Upper lobe of left lung (tissue), 6 donors: ENCODE data around the gene FAM209A. TPM values are rescaled to one million over a fixed set of nuclear protein-coding genes. Genes with fewer than 3 reads are reported as not detected.
"Not testable (repeated sequence)": the region's sequence is repeated elsewhere in the genome, so short reads cannot be mapped to it uniquely, and the experiment has no call there.

ENCODE experiments used
- ATAC-seq, 2 donors: fragments of 200-7000 bp; cut with Tn5 transposase; one replicate each; pipeline ENCODE4 v1.9.1; 2022; ENCODE audit warnings: mild to moderate bottlenecking in 2 of 2, moderate library complexity in 2 of 2; ENCODE audit not compliant: low FRiP score in 2 of 2
- DNase-seq, 2 donors: peaks; one replicate each; pipeline ENCODE4 v3.0.0-alpha.2; 2019 to 2020
- H3K27ac ChIP-seq, 4 donors: fragments of 200-600 bp; sonication (generic); one replicate each; pipeline ENCODE4 v1.5.1; 2016 to 2019
- H3K27me3 ChIP-seq, 4 donors: fragments of 200-600 bp; sonication (generic); one replicate each; pipeline ENCODE4 v1.5.1; 2017 to 2019
- H3K36me3 ChIP-seq, 4 donors: fragments of 200-600 bp; sonication (generic); one replicate each; pipeline ENCODE4 v1.5.1; 2016 to 2019
- H3K4me1 ChIP-seq, 4 donors: fragments of 200-600 bp; sonication (generic); one replicate each; pipeline ENCODE4 v1.5.1; 2018 to 2019
- H3K4me3 ChIP-seq, 4 donors: fragments of 200-600 bp; sonication (generic); one replicate each; pipeline ENCODE4 v1.5.1; 2017 to 2019; ENCODE audit warnings: mild to moderate bottlenecking in 2 of 4, moderate library complexity in 1 of 4
- H3K9me3 ChIP-seq, 4 donors: fragments of 200-600 bp; sonication (generic); one replicate each; pipeline ENCODE4 v1.5.1; 2018 to 2019
- EP300 ChIP-seq, 4 donors: sonication (generic); formaldehyde crosslinking; IDR thresholded peaks; one replicate each; pipeline ENCODE4 v1.5.1; 2017; ENCODE audit warnings: antibody characterized with exemption in 4 of 4, control low read depth in 2 of 4
- POLR2A ChIP-seq, 4 donors: fragments of 450-650 bp; IDR thresholded peaks; one replicate each; pipeline ENCODE4 v1.5.1; 2016 to 2017; ENCODE audit warnings: antibody characterized with exemption in 4 of 4, mild to moderate bottlenecking in 2 of 4
- POLR2AphosphoS5 ChIP-seq, 2 donors: sonication (generic); formaldehyde crosslinking; IDR thresholded peaks; one replicate each; pipeline ENCODE4 v1.5.1; 2017; ENCODE audit warnings: antibody characterized with exemption in 2 of 2
- WGBS, 2 donors: methylation state at CpG; one replicate each; pipeline ENCODE4 v1.1.5; 2017 to 2018; 5-methylcytosine and 5-hydroxymethylcytosine counted together
- total RNA-seq, 6 donors: library from RNA; depleted of rRNA in 4 of 6; stranded (reverse); fragments of >200 nt in 4 of 6; gene quantifications; one replicate each; pipeline versions ENCODE4 v1.1.0 to v1.2.1, GENCODE V29; 2016 to 2021
- TF ChIP-seq, protein P1 (sequence below), 6 experiments: fragments of 450-650 bp in 4 of 6; fragments of 200-600 bp in 2 of 6; sonication (generic) in 2 of 6; IDR thresholded peaks; one replicate each; pipeline ENCODE4 v1.5.1; 2016 to 2019; ENCODE audit warnings: antibody characterized with exemption in 6 of 6
- donor health status: DM: no; HTN: no; CAD: no; lungs with moderate emphysema.
- donor health status: DM: no; HTN: yes; CAD: no; lungs with severe emphysema.

The FAM209A gene, protein sequence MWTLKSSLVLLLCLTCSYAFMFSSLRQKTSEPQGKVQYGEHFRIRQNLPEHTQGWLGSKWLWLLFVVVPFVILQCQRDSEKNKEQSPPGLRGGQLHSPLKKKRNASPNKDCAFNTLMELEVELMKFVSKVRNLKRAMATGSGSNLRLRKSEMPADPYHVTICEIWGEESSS
- total RNA-seq, result 1 to 10 TPM in 2 of 6 donors, under 1 TPM in 2, not detected in 2; 0.47 to 5.2 (median 1.1) TPM

DNA sequence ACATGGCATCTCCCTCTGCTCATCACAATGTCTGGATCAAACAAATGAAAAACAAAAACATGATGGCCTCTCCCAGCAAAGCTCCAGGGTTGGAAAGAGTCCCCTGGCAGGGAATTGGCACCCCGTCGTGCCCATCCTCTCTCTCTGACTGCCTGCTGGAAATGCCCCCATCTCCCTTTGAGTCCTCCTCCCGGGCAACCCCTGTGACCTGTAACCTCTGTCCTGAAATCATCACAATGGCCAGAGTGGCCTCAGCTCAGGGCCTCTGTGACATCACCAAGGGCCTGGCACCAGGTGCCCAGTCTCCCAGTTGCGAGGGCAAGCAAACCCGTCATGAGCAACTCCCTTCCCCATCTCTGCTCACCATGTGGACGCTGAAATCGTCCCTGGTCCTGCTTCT is at the start of gene FAM209A:
Gene FAM209A (plus strand): TSS at position 301 of the 400 bp plus-strand sequence. CDS start 65 bp downstream, at position 366.
- H3K4me3 ChIP-seq, H3K4me1 ChIP-seq, DNase-seq, H3K27me3 ChIP-seq, H3K27ac ChIP-seq: not testable (repeated sequence)
- peak in 1 of 2 donors; percentile 6 for ATAC-seq
- peaks cover 7 to 18% (median 17%) of the 10 kb centered on the region in 4 donors for H3K9me3 ChIP-seq
- 83 to 84% methylated on average over 5 to 7 of the region's 7 CpGs for WGBS, 2 donors
- peaks cover 4 to 17% (median 13%) of the 10 kb centered on the region in 4 donors for H3K36me3 ChIP-seq

DNA sequence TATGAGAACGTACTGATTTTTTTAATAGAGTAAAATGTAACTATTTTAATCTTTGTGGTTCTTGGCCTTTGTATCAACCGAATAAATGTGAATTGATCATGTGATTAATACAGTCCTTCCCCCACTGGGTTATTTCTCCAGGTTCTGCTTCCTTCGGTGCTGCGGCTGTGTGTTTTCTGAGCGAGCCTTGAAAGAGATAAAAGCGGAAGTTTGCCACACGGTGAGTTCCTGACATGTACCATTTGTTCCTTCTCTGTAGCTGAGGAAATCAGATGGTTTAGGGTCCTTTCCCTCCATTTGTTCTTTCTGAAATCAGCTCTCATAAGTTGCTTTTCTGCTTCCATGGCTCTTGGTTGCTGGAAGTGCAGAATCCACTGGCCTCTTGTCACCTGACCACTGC is 40.6 kb upstream of the FAM209A start:
- H3K36me3 ChIP-seq, result peaks cover 13 to 96% (median 58%) of the 10 kb centered on the region in 4 donors
- peak in 1 of 2 donors; percentile 44 for DNase-seq

DNA sequence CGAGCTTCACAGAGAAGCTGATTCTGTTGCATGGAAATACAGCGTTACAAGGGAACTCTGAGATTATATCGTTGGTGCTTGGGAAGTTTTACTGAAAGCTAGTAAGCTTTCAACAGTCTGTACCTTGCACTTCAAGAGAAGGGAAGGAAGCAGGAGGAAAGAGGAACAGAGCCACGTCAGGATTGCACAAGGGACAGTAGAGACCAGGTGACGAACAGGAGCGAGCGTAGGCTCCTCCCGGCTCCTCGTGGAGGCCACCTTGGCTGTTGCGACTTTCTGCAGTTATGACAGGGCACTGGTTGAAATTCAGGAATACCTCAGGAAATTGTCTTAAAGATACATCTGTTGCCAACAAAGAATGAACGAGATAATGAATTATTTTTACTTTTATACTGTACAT is 37.3 kb upstream of the FAM209A start:
- peak in 1 of 2 donors; percentile 60 for DNase-seq
- no peaks in the 10 kb centered on the region for H3K4me1 ChIP-seq

More for the DNA sequence above, 40.6 kb upstream of the FAM209A start:
- TF ChIP-seq POLR2A (IDR thresholded peaks at IDR 0.05) (no peak), EP300 (IDR thresholded peaks at IDR 0.05) (no peak), POLR2AphosphoS5 (IDR thresholded peaks at IDR 0.05) (no peak)
- TF ChIP-seq, protein P1, sequence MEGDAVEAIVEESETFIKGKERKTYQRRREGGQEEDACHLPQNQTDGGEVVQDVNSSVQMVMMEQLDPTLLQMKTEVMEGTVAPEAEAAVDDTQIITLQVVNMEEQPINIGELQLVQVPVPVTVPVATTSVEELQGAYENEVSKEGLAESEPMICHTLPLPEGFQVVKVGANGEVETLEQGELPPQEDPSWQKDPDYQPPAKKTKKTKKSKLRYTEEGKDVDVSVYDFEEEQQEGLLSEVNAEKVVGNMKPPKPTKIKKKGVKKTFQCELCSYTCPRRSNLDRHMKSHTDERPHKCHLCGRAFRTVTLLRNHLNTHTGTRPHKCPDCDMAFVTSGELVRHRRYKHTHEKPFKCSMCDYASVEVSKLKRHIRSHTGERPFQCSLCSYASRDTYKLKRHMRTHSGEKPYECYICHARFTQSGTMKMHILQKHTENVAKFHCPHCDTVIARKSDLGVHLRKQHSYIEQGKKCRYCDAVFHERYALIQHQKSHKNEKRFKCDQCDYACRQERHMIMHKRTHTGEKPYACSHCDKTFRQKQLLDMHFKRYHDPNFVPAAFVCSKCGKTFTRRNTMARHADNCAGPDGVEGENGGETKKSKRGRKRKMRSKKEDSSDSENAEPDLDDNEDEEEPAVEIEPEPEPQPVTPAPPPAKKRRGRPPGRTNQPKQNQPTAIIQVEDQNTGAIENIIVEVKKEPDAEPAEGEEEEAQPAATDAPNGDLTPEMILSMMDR (IDR thresholded peaks at IDR 0.05), result no peak
- Histone ChIP-seq H3K9me3 (no peaks in the 10 kb centered on the region), H3K4me1 (no peaks in the 10 kb centered on the region), H3K4me3 (no peak overlapping the region), H3K27ac (peak overlapping the region; percentile 46 to 68 (median 60)), H3K27me3 (no peaks in the 10 kb centered on the region)
- no peak for ATAC-seq
- 58 to 76% methylated on average over 7 of the region's 7 CpGs for WGBS, 2 donors

DNA sequence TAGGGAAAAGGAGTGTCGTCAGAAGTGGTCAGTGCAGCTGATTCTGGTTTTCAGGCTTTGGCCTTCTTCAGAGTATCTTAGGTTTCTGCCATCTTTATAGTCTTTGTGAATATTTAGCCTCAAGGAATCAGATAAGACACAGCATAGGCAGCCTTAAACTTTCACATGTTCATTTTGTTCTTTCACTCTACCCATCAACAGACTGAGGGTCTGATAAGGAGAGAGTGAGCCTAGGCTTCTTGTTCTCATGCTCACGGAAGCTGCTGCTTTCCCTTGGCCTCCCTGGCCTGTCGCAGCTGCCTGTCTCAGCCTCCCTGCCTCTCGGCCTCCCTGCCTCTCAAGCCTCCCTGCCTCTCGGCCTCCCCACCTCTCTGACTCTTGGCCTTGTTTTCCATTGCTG is 36.0 kb upstream of the FAM209A start:
- Histone ChIP-seq H3K27ac (no peak overlapping the region), H3K4me1 (no peaks in the 10 kb centered on the region), H3K9me3 (no peaks in the 10 kb centered on the region), H3K36me3 (peaks cover 0 to 91% (median 60%) of the 10 kb centered on the region in 4 donors), H3K27me3 (no peaks in the 10 kb centered on the region), H3K4me3 (no peak overlapping the region)
- TF ChIP-seq EP300 (IDR thresholded peaks at IDR 0.05) (no peak), POLR2A (IDR thresholded peaks at IDR 0.05) (no peak), POLR2AphosphoS5 (IDR thresholded peaks at IDR 0.05) (no peak)
- TF ChIP-seq, protein P1 (IDR thresholded peaks at IDR 0.05), result no peak
- DNase-seq (no peak), ATAC-seq (no peak)
- 93 to 96% methylated on average over 5 of the region's 5 CpGs for WGBS, 2 donors

More for the DNA sequence above, 37.3 kb upstream of the FAM209A start:
- Histone ChIP-seq H3K4me3 (no peak overlapping the region), H3K27ac (peak overlapping the region; percentile 28 to 76 (median 64)), H3K9me3 (no peaks in the 10 kb centered on the region), H3K27me3 (no peaks in the 10 kb centered on the region), H3K36me3 (peaks cover 0 to 90% (median 56%) of the 10 kb centered on the region in 4 donors)
- TF ChIP-seq POLR2AphosphoS5 (IDR thresholded peaks at IDR 0.05) (peak; percentile 22 to 40), POLR2A (IDR thresholded peaks at IDR 0.05) (no peak)
- 62 to 79% methylated on average over 11 of the region's 11 CpGs for WGBS, 2 donors
- peak in 1 of 2 donors; percentile 32 for ATAC-seq

DNA sequence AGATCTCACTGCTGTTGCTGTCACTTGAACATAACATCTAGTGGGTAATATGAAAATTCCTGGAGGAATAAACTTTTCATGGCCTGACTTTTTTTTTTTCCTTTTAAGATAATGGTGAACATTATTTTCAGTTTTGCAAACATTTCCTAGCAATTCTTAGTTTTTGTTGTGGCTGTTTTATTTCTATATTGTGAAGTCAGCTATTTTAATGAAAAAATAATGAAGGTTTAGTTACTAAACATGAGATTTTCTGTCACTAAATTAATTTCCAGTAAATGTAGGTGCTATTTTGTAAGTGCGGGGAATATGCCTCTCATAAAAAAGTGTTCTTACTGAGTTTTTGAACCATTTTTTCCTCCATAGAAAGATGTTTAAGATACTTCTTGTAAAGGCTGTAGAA is 23.4 kb upstream of the FAM209A start:
- Histone ChIP-seq H3K9me3 (no peaks in the 10 kb centered on the region), H3K27me3 (no peaks in the 10 kb centered on the region), H3K4me3 (no peak overlapping the region), H3K27ac (no peak overlapping the region), H3K4me1 (no peaks in the 10 kb centered on the region), H3K36me3 (peaks cover 0 to 38% (median 16%) of the 10 kb centered on the region in 4 donors)
- DNase-seq, result no peak
- no peak for TF ChIP-seq EP300 (IDR thresholded peaks at IDR 0.05)
- no peak for TF ChIP-seq POLR2AphosphoS5 (IDR thresholded peaks at IDR 0.05)
- TF ChIP-seq, protein P1 (IDR thresholded peaks at IDR 0.05), result no peak
- TF ChIP-seq POLR2A (IDR thresholded peaks at IDR 0.05), result no peak
- 98 to 100% methylated on average over 1 of the region's 1 CpG for WGBS, 2 donors
- ATAC-seq, result no peak

- Histone ChIP-seq H3K9me3 (no peaks in the 10 kb centered on the region), H3K4me3 (no peak overlapping the region), H3K27ac (no peak overlapping the region), H3K36me3 (peaks cover 0 to 22% (median 6%) of the 10 kb centered on the region in 4 donors), H3K27me3 (no peaks in the 10 kb centered on the region), H3K4me1 (no peaks in the 10 kb centered on the region)
- ATAC-seq (no peak), DNase-seq (no peak)
- TF ChIP-seq, protein P1 (IDR thresholded peaks at IDR 0.05), result no peak
- TF ChIP-seq EP300 (IDR thresholded peaks at IDR 0.05) (no peak), POLR2A (IDR thresholded peaks at IDR 0.05) (no peak), POLR2AphosphoS5 (IDR thresholded peaks at IDR 0.05) (no peak)
- 82 to 87% methylated on average over 6 to 8 of the region's 8 CpGs for WGBS, 2 donors
These were observed 20.6 kb upstream of the FAM209A start for GRCh38 chr20:56503916-56504315.
